HG02623 (cell line): ENCODE data around the gene SLC2A5.
"Not testable (repeated sequence)": the region's sequence is repeated elsewhere in the genome, so short reads cannot be mapped to it uniquely, and the experiment has no call there.

ENCODE experiments used
- ATAC-seq: cut with Tn5 transposase; IDR thresholded peaks from one replicate; pipeline ENCODE4 v1.9.1; 2021; ENCODE audit warnings: moderate library complexity; ENCODE audit not compliant: unreplicated experiment

The SLC2A5 gene

DNA sequence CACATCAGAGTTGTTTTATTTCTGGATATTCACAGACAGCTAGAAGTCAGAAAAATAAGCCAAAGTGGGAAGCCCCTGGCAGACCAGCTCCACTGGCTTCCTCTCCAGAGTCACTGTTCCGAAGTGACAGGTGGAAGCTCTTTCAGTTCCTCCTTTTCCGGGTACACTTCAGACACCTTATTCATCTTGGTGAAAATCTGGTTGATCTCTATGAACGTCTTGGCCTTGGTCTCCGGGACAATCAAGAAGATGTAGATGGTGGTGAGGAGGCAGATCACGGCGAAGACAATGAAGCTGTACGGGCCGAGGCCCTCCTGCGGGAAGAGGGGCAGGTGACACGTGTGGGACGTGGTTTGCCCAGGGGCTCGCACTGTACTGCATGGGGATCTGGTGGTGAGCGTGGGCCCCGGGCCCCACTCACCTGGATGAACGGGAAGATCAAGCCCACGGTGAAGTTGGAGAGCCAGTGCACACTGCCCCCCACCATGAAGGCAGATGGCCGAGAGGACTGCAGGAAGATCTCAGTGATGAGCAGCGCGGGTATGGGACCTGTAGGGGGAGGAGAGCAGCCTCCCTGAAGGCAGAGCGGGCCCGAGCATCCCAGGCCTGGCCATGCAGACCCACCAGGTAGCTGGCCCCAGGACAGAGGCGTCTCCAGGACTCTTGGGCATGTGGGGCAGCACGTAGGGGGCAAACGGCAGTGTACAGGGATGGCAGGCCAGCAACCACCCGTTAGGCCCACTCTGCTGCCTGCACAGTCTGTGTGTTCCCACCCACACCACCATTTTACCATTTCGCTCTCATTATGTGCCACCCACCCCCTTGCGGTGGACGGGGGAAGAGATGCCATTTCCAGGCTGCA, 31.7 kb downstream of the SLC2A5 start:
- ATAC-seq, result no peak

DNA sequence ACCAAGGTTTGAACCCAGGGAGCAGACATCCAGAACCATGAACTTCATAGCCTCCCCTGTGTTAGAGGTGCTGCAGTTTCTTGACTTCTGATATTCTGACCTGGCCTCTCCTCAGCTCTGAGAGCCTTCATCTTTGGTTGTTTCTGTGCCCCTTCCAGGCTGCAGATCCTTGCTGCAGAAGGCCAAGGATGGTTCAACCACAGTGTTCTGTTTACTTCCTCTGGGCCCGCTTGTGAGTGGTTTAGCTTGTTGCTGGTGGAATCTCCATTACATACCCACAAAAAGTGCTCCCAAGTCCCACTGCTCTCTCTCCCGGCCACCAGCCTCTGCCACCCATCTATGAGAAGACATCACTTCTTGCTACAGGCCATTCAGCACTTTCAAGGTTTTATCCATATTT, 34.2 kb downstream of the SLC2A5 start:
- no peak for ATAC-seq

- ATAC-seq, result no peak
Measured at GRCh38 chr1:9033363-9033762, 36.1 kb downstream of the SLC2A5 start.

DNA sequence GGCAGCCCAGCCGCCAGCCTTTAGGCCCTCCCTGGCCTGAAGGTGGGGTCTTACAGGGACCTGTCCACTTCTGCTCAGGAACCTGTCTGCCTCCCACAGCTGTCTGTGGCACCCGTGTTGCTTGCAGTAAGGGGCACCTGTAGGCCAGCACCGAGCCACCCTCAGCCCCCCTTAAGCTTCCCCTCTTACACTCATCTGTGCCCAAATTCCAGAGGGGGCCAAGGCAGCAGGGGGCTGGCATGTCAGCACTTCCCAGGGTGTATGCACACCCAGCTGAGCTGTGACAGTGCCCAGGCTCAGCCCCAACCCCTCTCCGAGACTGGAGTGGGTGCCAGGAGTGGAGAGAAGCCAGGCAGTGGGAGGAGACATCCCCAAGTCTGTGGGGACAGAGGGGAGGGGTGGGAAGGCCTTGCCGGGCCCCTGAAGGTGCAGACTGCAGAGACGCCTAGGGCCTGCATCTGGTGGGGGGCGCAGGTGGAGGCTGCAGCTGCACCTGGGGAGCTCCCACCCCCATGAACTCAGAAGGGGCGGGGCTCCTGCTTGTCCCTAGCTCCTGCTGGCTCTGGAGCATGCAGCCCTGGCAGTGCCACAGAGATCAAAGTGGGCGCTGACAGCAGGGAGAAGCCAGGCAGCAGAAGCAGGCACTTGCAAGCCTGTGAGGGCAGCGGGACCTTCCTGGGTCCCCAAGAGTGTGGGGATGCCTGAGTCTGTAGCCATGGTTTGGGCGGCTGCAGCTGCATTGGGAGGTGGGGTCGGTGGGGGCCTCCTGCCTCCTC, 37.8 kb downstream of the SLC2A5 start:
- no peak for ATAC-seq

GRCh38 chr1:9031077-9031476, 38.4 kb downstream of the SLC2A5 start:
- ATAC-seq, result not testable (repeated sequence)

DNA sequence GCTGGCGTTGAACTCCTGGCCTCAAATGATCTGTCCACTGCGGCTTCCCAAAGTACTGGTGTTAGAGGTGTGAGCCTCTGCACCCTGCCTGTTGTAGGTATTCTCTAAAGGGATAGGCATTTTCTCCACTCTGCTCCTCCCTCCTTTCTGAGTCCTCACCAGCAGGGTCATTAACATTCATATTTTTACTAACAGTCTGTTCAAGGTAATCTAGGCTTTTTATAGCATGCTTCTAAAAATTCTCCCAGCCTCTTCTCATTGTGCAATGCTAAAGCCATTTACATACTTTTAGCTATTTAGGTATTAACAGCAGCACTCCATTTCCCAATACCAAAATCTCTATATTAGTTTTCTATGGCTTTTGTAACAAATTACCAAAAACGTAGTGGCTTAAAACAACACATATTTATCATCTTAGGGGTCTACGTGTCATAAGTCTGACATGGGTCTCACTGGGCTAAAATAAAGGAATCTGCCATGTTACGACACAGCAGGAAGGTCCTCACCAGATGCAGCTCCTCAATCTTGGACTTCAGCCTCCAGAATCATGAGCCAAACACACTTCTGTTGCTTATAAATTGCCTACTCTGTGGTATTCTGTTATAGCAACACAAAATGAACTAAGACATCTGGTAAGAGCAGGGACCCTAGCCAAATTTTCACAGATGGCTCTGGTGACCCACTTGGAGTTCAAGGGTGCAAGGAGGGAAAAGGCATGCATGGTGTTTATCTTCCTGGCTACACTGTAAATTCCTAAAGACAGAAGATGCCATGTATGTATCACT, 40.3 kb downstream of the SLC2A5 start:
- ATAC-seq, result no peak

DNA sequence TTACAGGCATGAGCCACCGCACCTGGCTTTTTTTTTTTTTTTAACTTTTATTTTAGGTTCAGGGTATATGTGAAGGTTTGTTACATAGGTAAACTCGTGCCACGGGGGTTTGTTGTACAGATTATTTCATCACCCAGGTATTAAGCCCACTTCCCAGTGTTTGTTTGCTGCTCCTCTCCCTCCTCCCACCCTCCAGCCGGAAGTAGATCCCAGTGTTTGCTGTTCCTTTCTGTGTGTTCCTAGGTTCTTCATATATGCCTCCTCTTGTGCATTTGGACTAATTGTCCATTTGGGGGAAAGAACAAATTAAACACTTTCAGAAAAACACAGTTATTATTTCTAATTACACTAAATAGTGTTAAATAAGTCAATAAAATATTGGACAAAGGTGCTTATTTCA, 42.1 kb downstream of the SLC2A5 start:
- no peak for ATAC-seq

DNA sequence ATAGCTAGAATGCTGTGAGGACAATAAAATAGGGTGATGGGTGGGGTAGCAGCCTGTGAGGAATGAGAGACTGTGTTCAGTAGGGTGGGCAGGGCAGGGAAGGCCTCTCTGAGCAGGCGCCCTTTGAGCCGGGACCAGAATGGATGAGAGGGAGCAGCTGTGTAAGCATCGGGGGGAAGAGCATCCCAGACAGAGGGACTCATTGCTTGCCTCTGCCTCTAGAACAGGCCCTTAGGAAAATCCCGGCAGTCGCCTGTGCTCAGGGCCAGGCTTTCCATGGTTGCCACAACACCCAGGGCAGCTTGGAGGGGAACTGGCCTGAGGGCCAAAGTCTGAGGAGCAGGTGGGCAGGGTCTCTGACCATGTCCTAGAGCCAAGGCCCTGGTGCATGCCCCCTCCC, 44.0 kb downstream of the SLC2A5 start:
- no peak for ATAC-seq

DNA sequence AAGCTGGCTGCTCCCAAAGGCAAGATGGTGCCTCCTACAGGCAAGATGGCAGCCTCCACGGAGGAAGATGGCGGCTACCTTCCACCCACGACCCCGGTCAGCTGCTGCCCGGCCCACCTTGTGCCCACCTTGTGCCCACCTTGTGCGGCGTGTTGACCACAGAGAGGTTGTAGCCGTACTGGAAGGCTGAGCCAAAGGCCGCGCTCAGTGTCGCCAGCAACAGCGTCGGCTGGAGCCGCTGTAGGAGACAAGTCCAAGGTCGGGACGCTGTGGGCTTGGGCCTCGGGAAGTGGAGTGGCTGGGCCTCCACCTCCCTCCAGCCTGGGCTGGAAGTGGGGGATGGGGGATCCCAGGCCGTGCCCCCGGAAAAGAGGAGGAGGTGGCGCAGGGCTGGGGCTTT, 44.6 kb downstream of the SLC2A5 start:
- no peak for ATAC-seq

GRCh38 chr1:9022773-9023172, 46.7 kb downstream of the SLC2A5 start:
- no peak for ATAC-seq

- ATAC-seq, result not testable (repeated sequence)
Measured at GRCh38 chr1:9022026-9022738, 47.3 kb downstream of the SLC2A5 start.

GRCh38 chr1:9020305-9020704, 49.1 kb downstream of the SLC2A5 start:
- no peak for ATAC-seq

GRCh38 chr1:9019896-9020295, 49.5 kb downstream of the SLC2A5 start:
- no peak for ATAC-seq

DNA sequence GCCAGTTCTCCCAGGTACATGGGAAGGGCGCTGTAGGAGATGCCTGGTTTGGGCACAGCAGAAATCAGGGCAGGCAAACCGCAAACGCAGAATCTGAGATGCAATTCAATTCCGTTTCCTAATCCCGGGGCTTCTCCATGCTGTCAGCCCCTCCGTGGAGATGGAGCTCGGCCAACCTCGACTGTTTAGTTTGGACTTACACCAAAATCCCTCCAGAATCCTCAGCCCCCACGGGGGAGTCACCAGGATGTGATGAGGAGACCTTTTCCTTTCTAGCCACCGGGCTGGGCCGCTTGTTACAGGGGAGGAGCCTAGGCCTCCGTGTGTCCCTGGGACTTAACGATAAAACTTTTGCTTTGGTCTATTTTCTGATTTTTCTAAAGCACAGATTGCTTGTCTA, 51.1 kb downstream of the SLC2A5 start:
- ATAC-seq, result no peak

DNA sequence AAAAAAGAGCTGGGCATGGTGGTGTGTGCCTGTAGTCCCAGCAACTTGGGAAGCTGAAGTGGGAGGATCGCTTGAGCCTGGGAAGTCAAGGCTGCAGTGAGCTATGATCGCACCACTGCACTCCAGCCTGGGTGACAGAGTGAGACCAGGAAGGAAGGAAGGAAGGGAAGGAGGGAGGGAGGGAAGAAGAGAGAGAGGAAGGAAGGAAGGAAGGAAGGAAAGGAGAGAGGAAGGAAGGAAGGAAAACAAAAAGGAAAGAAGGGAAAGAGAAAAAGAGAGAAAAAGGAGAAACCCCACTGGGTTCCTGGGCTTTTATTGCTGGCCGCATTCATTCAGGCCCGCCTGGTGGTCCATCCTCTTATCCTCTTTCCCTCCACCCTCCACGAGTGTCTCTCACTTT, 53.0 kb downstream of the SLC2A5 start:
- ATAC-seq, result no peak

GRCh38 chr1:9014475-9015375, 54.7 kb downstream of the SLC2A5 start:
- ATAC-seq, result no peak

GRCh38 chr1:9013819-9014218, 55.6 kb downstream of the SLC2A5 start:
- no peak for ATAC-seq

DNA sequence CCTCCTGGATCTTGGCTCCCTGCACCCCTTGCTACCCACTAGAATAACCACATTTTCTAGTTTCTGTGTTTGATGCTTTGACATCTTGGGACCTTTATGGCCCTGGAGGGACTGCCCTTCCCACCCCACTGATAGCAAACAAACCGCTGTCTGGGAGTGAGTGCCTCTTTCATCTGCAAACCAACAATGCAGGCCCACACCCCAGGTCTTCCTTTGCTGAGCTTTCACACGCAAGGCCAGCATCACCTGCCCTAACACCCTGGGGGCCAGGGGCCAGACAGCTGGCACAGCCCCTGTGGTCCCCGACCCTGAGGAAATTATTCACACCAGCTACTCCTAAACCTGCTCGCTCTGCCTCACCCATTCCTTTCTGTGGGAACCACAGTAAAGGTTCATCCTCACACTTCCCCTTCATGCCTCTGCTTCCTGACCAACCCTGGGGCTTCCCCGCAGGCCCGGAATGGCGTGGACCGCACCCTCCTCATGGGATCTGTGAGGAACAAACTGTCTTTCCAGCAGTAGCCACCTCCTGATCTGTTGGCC, 58.6 kb downstream of the SLC2A5 start:
- no peak for ATAC-seq
